ENCODE results near the gene RINL.

Gene RINL

DNA sequence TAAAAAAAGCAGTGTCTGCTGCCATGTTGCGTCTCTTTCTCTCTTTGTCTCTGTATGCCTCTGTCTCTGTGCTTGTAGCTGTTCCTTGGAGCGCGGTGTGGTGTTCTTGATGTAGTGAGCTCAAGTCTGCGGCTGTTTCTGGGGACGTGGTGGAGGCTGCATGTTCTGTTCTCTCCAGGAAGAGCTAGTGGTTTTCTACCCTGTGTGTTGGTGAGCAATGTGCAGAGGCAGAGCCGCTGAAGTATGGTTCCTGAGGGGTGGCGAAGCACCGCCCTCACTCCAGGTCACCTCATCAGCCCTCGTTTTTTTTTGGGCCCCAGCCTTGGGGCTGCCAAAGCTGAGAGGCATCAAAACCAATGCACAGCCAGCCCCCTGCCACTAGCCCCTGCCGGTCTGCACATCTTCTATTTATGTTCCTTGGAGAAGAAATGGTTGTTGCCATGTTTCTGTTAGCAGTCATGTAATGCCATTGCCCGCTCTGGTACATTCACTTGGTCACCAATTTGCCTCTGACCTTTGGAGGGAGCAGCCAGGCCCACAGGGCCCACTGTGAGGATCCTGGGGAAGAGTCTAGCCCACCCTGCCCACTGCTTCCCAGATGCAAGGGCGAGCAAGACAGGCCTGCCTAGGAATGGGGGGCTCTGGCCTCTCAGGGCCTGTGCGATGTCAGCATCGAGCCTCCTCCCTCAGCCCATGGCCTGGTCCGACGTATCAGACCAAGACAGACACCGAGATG lies 35.5 kb downstream of the RINL start:
- Mint-ChIP-seq H3K27me3 (no peaks in the 10 kb centered on the region), H3K9me3 (no peaks in the 10 kb centered on the region), H3K36me3 (ENCODE audit: low read depth) (peaks cover 100% of the 10 kb centered on the region), H3K4me1 (ENCODE audit: low read depth) (peaks cover 94% of the 10 kb centered on the region), H3K4me3 (peak overlapping the region; percentile 74), H3K27ac (peak overlapping the region; percentile 100)
- DNase-seq: peak; percentile 66

DNA sequence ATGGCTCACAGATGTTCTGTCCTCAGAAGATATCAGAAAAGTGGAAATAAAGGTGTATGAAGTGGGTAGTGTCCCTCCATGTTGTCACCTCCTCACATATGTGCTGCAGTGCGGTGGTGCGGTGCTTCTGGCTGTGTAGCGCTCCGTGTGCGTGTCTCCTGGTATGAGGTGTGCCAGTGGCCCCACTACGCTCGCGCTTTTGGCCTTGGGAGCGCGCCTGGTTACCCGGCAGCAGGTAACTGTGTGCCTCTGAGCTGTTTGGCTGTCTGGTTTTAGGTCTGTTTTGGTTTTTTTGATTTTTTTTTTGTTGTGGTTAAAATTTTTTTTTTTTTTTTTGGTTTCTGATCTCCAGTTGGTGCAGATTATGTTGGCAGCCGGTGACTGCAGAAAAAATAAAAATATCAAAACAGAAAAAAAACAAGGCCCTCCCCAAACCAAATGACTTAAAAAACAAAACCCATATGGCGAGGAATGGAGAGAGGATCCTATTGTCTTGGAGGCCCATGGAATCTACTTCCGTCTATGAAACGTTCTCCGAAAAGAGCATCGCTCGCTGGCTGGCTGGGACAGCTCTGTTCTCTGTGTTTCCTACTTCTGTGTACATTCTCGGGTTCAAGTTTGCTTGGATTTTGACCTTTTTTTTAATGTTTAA lies 36.2 kb downstream of the RINL start:
- peaks cover 93% of the 10 kb centered on the region for H3K4me1 Mint-ChIP-seq (ENCODE audit: low read depth)
- H3K9me3 Mint-ChIP-seq: no peaks in the 10 kb centered on the region
- H3K4me3 Mint-ChIP-seq: peak overlapping the region; percentile 74
- peak overlapping the region; percentile 100 for H3K27ac Mint-ChIP-seq
- no peak for DNase-seq
- no peaks in the 10 kb centered on the region for H3K27me3 Mint-ChIP-seq
- H3K36me3 Mint-ChIP-seq (ENCODE audit: low read depth): peaks cover 100% of the 10 kb centered on the region

DNA sequence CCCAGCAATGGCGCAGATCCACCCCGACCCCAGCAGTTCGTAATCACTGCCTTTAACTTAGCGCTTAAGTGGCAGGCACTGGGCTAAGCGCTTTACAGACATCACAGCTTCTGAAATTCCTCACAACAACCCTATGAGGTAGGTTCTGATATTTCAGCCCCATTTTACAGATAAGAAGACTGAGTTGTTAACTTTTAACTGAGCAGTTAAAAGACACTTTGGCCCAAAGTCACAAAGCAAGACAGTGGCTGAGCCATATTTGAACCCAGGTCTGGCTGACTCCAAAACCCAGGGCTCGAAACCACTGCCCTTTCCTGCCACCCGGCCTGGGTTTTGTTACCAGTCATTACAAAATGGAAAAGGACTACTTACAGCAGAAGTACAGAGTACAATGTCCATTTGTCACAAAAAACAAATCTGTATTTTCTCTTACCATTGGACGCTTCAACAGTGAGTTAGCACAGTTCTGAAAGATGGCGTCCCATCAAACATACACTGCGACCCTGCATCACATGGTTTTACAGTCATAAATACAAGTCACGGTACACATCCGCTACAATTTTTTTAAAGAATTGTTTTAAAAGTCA lies 36.8 kb downstream of the RINL start:
- Mint-ChIP-seq H3K36me3 (ENCODE audit: low read depth) (peaks cover 100% of the 10 kb centered on the region), H3K27me3 (no peaks in the 10 kb centered on the region), H3K27ac (peak overlapping the region; percentile 100), H3K9me3 (no peaks in the 10 kb centered on the region), H3K4me1 (ENCODE audit: low read depth) (peaks cover 90% of the 10 kb centered on the region), H3K4me3 (peak overlapping the region; percentile 74)
- DNase-seq: no peak

DNA sequence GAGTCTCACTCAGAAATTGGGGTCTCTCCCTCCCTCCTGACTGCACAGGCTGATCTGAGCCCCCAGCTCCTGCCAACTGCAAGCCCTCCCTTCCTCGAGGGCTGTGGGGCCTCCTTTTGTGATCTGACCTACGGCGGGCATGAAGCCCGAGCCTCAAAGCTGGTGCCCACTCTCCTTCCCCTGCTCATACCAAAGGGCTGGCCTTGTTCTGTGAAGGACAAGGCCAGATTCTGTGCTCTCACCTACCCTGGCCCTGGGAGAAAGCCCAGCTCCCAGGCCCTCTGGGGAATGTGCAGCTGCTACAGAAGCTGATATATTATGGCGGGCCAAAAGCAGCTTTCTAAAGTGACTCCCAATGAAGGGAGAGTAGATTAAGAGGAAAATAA lies 37.5 kb downstream of the RINL start:
- Mint-ChIP-seq H3K9me3 (no peaks in the 10 kb centered on the region), H3K27ac (peak overlapping the region; percentile 100), H3K4me3 (peak overlapping the region; percentile 30), H3K27me3 (no peaks in the 10 kb centered on the region), H3K4me1 (ENCODE audit: low read depth) (peaks cover 83% of the 10 kb centered on the region), H3K36me3 (ENCODE audit: low read depth) (peaks cover 100% of the 10 kb centered on the region)
- no peak for DNase-seq

DNA sequence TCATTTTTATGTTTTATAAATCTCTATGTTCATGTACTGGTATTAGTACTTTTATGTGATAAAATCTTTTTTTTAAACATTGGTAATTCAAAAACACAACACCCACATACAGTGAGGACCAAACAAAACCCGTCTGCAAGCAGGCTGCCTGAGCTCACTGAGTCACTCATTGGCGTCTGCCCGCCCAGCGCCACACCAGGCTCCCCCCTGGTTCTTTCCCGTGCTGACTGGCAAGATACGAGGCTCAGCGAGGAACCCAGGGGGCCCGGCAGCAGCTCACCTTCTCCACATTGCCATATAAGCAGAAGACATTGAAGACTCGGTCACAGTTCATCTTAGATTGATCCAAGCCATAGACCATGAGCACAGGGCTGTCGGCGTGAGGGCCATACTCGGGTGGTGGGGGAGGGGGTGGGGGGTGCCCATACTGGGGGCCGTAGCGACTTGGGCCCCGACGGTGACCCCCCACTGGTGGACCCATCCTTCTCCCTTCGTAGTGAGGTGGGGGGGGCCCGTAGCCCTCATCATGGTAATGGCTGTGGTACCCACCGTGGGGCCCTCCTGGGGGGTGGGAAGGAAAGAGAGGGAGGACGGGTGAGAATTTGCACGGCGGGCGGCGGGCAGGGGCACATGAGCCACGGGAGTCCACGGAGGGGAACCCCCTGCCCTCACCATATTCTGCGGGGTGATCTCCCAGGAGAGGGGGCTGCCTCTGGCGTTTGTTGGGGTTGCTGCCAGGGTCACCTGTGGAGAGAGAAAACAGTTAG lies 38.1 kb downstream of the RINL start:
- DNase-seq: no peak
- peaks cover 100% of the 10 kb centered on the region for H3K36me3 Mint-ChIP-seq (ENCODE audit: low read depth)
- peak overlapping the region; percentile 21 for H3K4me3 Mint-ChIP-seq
- H3K4me1 Mint-ChIP-seq (ENCODE audit: low read depth): peaks cover 80% of the 10 kb centered on the region
- peak overlapping the region; percentile 100 for H3K27ac Mint-ChIP-seq
- no peaks in the 10 kb centered on the region for H3K9me3 Mint-ChIP-seq
- no peaks in the 10 kb centered on the region for H3K27me3 Mint-ChIP-seq

DNA sequence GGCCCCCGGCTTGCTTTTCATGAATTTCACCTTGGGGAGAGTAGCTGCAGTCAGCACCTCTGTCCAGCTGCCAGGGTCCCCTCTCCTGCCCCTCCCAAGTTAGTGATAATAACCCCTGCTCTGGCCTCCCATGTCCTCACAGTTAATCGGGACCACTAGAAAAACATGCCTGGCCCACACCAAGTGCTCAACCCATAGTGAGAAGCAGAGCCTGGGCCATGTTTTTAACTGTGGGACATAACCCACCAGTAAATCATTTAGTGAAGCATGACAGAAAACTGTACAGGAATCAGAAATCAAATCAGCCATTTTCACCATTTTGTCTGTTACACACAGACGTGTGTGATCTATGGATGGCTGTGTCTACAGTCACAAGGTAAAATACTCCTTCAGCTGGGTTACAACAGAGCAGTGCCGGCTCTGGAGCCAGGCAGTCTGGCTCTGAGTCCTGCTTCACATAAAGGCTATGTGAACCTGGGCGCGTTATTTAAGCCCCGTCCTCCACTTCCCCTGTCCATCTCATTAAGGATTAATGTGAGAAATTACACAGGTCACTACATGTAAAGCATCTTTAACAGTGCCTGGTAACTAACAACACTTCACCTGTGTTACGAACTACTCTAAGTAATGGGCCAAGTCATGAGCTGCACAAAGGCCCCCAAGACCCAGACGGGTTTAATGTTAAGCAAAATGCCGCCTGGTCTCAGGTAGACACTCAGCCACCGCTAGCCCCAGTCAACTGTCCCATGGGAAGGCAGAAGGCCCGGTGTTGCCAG lies 38.9 kb downstream of the RINL start:
- Mint-ChIP-seq H3K4me3 (peak overlapping the region; percentile 35), H3K27ac (peak overlapping the region; percentile 94), H3K27me3 (no peaks in the 10 kb centered on the region), H3K9me3 (no peaks in the 10 kb centered on the region), H3K36me3 (ENCODE audit: low read depth) (peaks cover 96% of the 10 kb centered on the region), H3K4me1 (ENCODE audit: low read depth) (peaks cover 73% of the 10 kb centered on the region)
- no peak for DNase-seq

DNA sequence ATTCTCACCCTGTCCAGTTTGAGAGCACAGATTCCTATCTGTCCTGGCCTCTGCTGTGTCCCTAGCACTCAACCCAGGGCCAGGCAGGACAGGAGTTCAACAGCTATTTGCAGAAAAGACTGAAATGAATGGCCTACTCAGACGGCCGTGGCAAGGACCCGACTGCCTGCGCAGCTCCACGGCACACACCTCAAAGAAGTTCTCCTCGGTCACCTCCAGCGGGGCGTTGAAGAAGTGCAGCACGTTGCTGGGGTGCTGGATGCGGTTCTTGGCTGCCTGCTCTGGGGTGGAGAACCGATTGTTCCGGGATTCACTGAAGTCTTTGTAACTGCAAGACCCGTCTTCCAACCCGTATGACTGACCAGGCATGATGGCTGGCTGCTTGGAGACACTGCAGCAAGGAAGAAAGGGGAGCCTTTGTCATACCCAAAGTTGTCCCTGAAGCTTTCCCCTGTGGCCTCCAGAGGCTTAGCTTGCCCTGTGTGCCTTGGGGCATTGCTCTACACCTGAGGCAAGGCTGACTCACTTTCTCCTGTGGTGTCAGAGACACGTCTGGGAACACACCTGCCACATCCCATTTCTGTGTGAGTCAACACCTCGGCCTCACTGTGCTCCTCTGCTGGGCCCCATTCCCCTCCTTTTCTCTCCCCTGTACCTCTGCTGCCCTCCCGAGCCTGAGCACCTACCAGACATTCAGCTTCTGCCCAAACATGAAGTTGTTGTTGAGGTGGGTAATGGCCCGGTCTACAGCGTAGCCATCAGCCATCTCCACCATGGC lies 39.7 kb downstream of the RINL start:
- Mint-ChIP-seq H3K4me3 (peak overlapping the region; percentile 35), H3K36me3 (ENCODE audit: low read depth) (peaks cover 88% of the 10 kb centered on the region), H3K4me1 (ENCODE audit: low read depth) (peaks cover 65% of the 10 kb centered on the region)

DNA sequence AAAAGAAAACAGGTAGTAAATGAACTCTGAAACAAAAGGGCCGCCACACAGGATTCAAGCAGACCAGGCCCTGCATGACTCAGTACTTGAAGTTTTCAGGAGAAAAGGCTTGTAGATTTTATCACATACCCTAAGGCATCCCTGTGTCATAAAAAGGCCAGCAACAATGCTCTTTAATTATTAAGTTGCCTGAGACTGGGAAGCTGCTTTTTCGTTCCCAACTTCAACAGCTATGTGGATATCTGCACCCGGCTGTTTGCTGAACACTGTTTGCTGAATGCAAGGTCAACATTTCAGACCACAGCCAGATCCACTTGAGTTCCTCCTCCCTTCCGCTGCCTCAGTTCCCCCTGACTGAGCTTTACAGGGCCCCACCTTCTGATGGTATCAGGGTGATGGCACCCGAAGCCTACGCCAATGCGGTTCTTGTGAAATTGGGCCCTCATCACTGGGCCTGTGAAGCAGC lies 40.4 kb downstream of the RINL start:
- Mint-ChIP-seq H3K4me3 (no peak overlapping the region), H3K36me3 (ENCODE audit: low read depth) (peaks cover 81% of the 10 kb centered on the region), H3K4me1 (ENCODE audit: low read depth) (peaks cover 58% of the 10 kb centered on the region), H3K27me3 (no peaks in the 10 kb centered on the region), H3K27ac (peak overlapping the region; percentile 94), H3K9me3 (no peaks in the 10 kb centered on the region)
- DNase-seq: no peak

More for the DNA sequence above, 39.7 kb downstream of the RINL start:
- no peaks in the 10 kb centered on the region for H3K27me3 Mint-ChIP-seq
- H3K9me3 Mint-ChIP-seq: no peaks in the 10 kb centered on the region
- peak overlapping the region; percentile 94 for H3K27ac Mint-ChIP-seq
- DNase-seq: peak; percentile 71

DNA sequence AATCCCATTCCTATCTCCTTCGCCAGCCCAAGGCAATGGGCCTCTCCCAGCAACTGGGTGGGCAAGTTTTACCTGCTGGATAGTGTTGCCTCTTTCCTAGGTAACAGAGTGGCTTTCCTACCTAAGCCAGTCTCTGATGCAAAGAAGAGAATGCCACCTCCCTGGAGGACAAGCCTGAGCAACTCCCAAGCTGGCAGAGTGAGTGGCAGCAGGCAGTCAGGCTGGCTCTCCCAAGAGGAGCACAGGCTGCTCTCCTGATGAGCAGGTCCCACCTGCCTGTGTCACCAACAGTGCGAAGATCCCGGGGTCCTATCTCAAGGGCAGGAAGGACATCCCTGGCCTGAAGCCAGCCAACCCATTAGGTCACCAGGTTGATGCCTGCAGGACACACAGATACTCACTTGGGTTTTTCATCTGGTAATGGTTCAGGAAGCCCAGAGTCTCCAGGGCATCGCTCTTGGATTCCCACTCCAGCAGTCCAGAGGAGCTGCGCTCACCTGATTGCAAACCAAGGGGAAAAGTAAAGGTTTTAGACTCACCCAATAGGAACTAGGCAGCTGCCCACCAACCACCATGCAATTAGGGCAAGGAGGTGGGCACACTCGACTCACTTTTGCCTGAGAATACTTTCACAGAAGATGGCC lies 41.0 kb downstream of the RINL start:
- Mint-ChIP-seq H3K36me3 (ENCODE audit: low read depth) (peaks cover 75% of the 10 kb centered on the region), H3K27me3 (no peaks in the 10 kb centered on the region), H3K4me3 (no peak overlapping the region), H3K27ac (peak overlapping the region; percentile 94), H3K4me1 (ENCODE audit: low read depth) (peaks cover 56% of the 10 kb centered on the region), H3K9me3 (no peaks in the 10 kb centered on the region)
- DNase-seq: no peak

DNA sequence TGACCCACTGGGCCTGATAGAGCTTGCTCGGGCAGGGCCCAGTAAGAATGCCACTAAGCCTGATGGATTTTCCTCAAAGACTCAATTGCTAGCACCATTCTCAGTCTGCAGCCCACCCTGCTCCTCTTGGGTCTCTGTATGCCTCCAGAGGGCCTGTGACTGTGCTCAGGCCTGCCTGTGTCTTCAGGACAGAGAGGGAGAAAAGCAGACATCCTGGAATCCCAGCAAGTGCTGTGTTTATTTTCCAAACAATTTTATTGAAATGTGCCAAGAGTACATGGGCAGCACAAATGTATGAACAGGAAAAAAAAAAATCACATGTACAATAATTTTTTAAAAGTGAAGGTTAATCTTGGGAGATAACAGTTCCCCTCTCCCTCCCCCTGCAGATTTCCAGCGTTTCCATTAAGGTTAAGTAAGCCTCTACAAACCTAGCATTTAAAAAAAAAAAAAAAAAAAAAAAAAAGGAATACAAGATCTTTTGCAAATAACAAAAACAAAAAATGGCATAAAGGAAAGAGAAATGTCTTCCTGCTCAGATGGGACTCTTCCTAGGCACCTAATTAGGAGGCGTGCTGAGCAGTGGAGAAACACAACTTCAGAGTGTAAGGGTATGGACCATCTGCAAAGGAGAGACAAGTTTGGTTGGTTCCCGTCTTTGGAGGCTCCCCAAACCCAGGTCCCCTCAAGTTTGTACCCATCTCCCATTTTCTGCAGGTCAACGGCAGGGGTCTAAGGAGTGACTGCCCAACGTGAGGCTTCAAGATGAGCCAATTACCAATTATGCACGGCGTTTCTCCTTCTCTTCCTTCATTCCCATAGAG lies 41.7 kb downstream of the RINL start:
- no peak for DNase-seq
- peaks cover 73% of the 10 kb centered on the region for H3K36me3 Mint-ChIP-seq (ENCODE audit: low read depth)
- H3K4me1 Mint-ChIP-seq (ENCODE audit: low read depth): peaks cover 52% of the 10 kb centered on the region
- no peak overlapping the region for H3K4me3 Mint-ChIP-seq
- peak overlapping the region; percentile 94 for H3K27ac Mint-ChIP-seq
- no peaks in the 10 kb centered on the region for H3K27me3 Mint-ChIP-seq
- no peaks in the 10 kb centered on the region for H3K9me3 Mint-ChIP-seq

DNA sequence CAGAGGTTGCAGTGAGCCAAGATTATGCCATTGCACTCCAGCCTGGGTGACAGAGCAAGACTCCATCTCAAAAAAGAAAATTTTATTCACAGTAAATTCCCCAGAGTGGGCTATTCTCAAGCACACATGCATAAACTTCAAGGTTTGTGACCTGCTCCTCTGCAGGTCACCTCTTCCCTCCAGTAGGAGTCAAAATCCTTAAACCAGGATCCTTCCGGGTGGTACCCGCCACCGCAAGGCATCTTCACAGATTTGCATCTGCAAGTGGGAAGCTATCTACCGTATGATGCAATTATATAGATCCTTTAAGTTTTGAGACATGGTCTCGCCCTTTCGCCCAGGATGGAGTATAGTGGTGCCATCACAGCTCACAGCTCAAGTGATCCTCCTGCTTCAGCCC lies 43.5 kb downstream of the RINL start:
- Mint-ChIP-seq H3K27ac (peak overlapping the region; percentile 60), H3K9me3 (no peaks in the 10 kb centered on the region), H3K4me3 (no peak overlapping the region), H3K27me3 (no peaks in the 10 kb centered on the region), H3K36me3 (ENCODE audit: low read depth) (peaks cover 71% of the 10 kb centered on the region), H3K4me1 (ENCODE audit: low read depth) (peaks cover 50% of the 10 kb centered on the region)
- DNase-seq: no peak

DNA sequence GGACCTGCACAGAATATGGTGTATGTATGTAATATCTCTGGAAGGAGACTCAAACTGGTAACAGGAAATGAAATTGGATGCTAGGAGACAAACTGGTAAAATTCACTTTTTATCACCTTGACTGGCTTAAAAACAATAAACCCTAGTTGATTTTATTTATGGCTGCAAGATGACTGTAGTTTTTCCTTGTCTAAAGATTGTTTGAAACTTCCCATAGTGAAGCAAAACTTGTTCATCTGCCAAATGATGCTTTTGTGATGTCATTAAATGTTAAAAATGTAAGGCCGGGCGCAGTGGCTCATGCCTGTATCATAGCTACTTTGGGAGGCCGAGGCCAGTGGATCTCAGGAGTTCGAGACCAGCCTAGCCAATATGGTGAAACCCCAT lies 44.0 kb downstream of the RINL start:
- Mint-ChIP-seq H3K27me3 (no peaks in the 10 kb centered on the region), H3K36me3 (ENCODE audit: low read depth) (peaks cover 69% of the 10 kb centered on the region), H3K9me3 (no peaks in the 10 kb centered on the region), H3K4me1 (ENCODE audit: low read depth) (peaks cover 45% of the 10 kb centered on the region), H3K4me3 (no peak overlapping the region), H3K27ac (peak overlapping the region; percentile 61)
- DNase-seq: no peak
